ENCODE results near the gene GRK6. TPM values are rescaled to one million over a fixed set of nuclear protein-coding genes. Genes with fewer than 3 reads are reported as not detected.

Gene GRK6
- total and polyA plus RNA-seq, 2 of the 4 experiments (the other 2 are of a cell fraction) = 25.3 to 30.1 TPM

Other genes with a start within 250 kb of the GRK6 start
- gene RAB24, start 123.0 kb upstream of the GRK6 start, total RNA-seq (2012; rRNA removed) = 15.6 and 18.5 TPM in 2 replicates
- gene RAB24, start 123.0 kb upstream of the GRK6 start, polyA plus RNA-seq (2012; rRNA removed) = 60.8 and 71.1 TPM in 2 replicates
- gene PRELID1, start 122.9 kb upstream of the GRK6 start, total RNA-seq (2012; rRNA removed) = 115 and 116 TPM in 2 replicates
- 239 and 277 TPM in 2 replicates for gene PRELID1, start 122.9 kb upstream of the GRK6 start, polyA plus RNA-seq (2012; rRNA removed)
- gene MXD3, start 114.8 kb upstream of the GRK6 start, total RNA-seq (2012; rRNA removed) = 5.6 and 7.3 TPM in 2 replicates
- gene MXD3, start 114.8 kb upstream of the GRK6 start, polyA plus RNA-seq (2012; rRNA removed) = 12.9 and 14.5 TPM in 2 replicates
- gene LMAN2, start 75.0 kb upstream of the GRK6 start, total RNA-seq (2012; rRNA removed) = 164 and 303 TPM in 2 replicates
- gene LMAN2, start 75.0 kb upstream of the GRK6 start, polyA plus RNA-seq (2012; rRNA removed) = 251 and 253 TPM in 2 replicates
- gene RGS14, start 68.8 kb upstream of the GRK6 start, total RNA-seq (2012; rRNA removed) = 1.1 TPM in 2 replicates
- gene RGS14, start 68.8 kb upstream of the GRK6 start, polyA plus RNA-seq (2012; rRNA removed) = 6.5 and 7.6 TPM in 2 replicates
- gene SLC34A1, start 42.2 kb upstream of the GRK6 start, total RNA-seq (2012; rRNA removed) = not detected in 2 replicates
- not detected in 2 replicates for gene SLC34A1, start 42.2 kb upstream of the GRK6 start, polyA plus RNA-seq (2012; rRNA removed)
- gene PFN3, start 26.0 kb upstream of the GRK6 start, total RNA-seq (2012; rRNA removed) = not detected in 2 replicates
- not detected in 2 replicates for gene PFN3, start 26.0 kb upstream of the GRK6 start, polyA plus RNA-seq (2012; rRNA removed)
- 0.36 and 0.56 TPM in 2 replicates for gene F12, start 17.1 kb upstream of the GRK6 start, total RNA-seq (2012; rRNA removed)
- gene F12, start 17.1 kb upstream of the GRK6 start, polyA plus RNA-seq (2012; rRNA removed) = 1.2 and 1.4 TPM in 2 replicates
- 1.1 TPM in 2 replicates for gene PRR7, start 20.1 kb downstream of the GRK6 start, total RNA-seq (2012; rRNA removed)
- gene PRR7, start 20.1 kb downstream of the GRK6 start, polyA plus RNA-seq (2012; rRNA removed) = 10.1 and 13.6 TPM in 2 replicates
- gene DBN1, start 47.0 kb downstream of the GRK6 start, total RNA-seq (2012; rRNA removed) = 122 and 212 TPM in 2 replicates
- gene DBN1, start 47.0 kb downstream of the GRK6 start, polyA plus RNA-seq (2012; rRNA removed) = 187 and 235 TPM in 2 replicates
- 70.4 and 72.5 TPM in 2 replicates for gene PDLIM7, start 70.9 kb downstream of the GRK6 start, total RNA-seq (2012; rRNA removed)
- gene PDLIM7, start 70.9 kb downstream of the GRK6 start, polyA plus RNA-seq (2012; rRNA removed) = 534 and 574 TPM in 2 replicates
- gene DOK3, start 83.2 kb downstream of the GRK6 start, total RNA-seq (2012; rRNA removed) = 0.54 and 0.56 TPM in 2 replicates
- gene DOK3, start 83.2 kb downstream of the GRK6 start, polyA plus RNA-seq (2012; rRNA removed) = 3.6 and 3.9 TPM in 2 replicates
- 130 and 141 TPM in 2 replicates for gene DDX41, start 90.3 kb downstream of the GRK6 start, total RNA-seq (2012; rRNA removed)
- gene DDX41, start 90.3 kb downstream of the GRK6 start, polyA plus RNA-seq (2012; rRNA removed) = 160 and 170 TPM in 2 replicates
- gene FAM193B, start 127.9 kb downstream of the GRK6 start, total RNA-seq (2012; rRNA removed) = 8.1 and 9.5 TPM in 2 replicates
- 51.4 and 52.2 TPM in 2 replicates for gene FAM193B, start 127.9 kb downstream of the GRK6 start, polyA plus RNA-seq (2012; rRNA removed)
- 123 and 142 TPM in 2 replicates for gene TMED9, start 165.5 kb downstream of the GRK6 start, total RNA-seq (2012; rRNA removed)
- 269 and 357 TPM in 2 replicates for gene TMED9, start 165.5 kb downstream of the GRK6 start, polyA plus RNA-seq (2012; rRNA removed)
- 28.6 and 29.2 TPM in 2 replicates for gene B4GALT7, start 173.5 kb downstream of the GRK6 start, total RNA-seq (2012; rRNA removed)
- 79.6 and 80.5 TPM in 2 replicates for gene B4GALT7, start 173.5 kb downstream of the GRK6 start, polyA plus RNA-seq (2012; rRNA removed)